Ishikawa (cell line): Measurements from ENCODE around the gene SLC11A1.

Source experiments
- CEBPB ChIP-seq: IDR thresholded peaks from 2 replicates; pipeline ENCODE4 v1.6.1; 2012
- EP300 ChIP-seq: IDR thresholded peaks from 2 replicates; pipeline ENCODE4 v1.6.1; 2012; ENCODE audit warnings: borderline replicate concordance
- FOXM1 ChIP-seq: IDR thresholded peaks from 2 replicates; pipeline ENCODE4 v1.6.1; 2012; ENCODE audit warnings: low read depth, borderline replicate concordance
- MAX ChIP-seq: IDR thresholded peaks from 2 replicates; pipeline ENCODE4 v1.6.1; 2012
- RAD21 ChIP-seq: IDR thresholded peaks from 2 replicates; pipeline ENCODE4 v1.6.1; 2012; ENCODE audit warnings: low read depth
- REST ChIP-seq: IDR thresholded peaks from 2 replicates; pipeline ENCODE4 v1.6.1; 2012; ENCODE audit warnings: low read depth, mild to moderate bottlenecking
- TCF12 ChIP-seq: IDR thresholded peaks from 2 replicates; pipeline ENCODE4 v1.6.1; 2012; ENCODE audit warnings: low read depth
- TEAD4 ChIP-seq: IDR thresholded peaks from 2 replicates; pipeline ENCODE4 v1.6.1; 2012
- USF1 ChIP-seq: IDR thresholded peaks from 2 replicates; pipeline ENCODE4 v1.6.1; 2012
- YY1 ChIP-seq: IDR thresholded peaks from 2 replicates; pipeline ENCODE4 v1.6.1; 2012; ENCODE audit warnings: low read depth

- TF ChIP-seq CEBPB (no peak), MAX (no peak), TEAD4 (no peak), YY1 (no peak), EP300 (no peak), REST (no peak), USF1 (no peak), TCF12 (no peak), RAD21 (no peak), FOXM1 (no peak)
Observed at GRCh38 chr2:218419630-218420216, 37.6 kb downstream of the SLC11A1 start.
